GM19035 (cell line): ENCODE measurements around the gene GRIN3B.

Source experiments
- ATAC-seq: cut with Tn5 transposase; IDR thresholded peaks from one replicate; pipeline ENCODE4 v1.9.1; 2021; ENCODE audit not compliant: unreplicated experiment

GRIN3B gene

GRCh38 chr19:1057176-1057855 lies 57.1 kb downstream of the GRIN3B start:
- no peak for ATAC-seq

- ATAC-seq: no peak
These were observed 57.9 kb downstream of the GRIN3B start for GRCh38 chr19:1058112-1058511.
